OCI-M2 (cell line): ENCODE data around the gene ZFPL1.

Experiments
- DNase-seq: peaks from one replicate; lab custom pipeline; 2025; ENCODE audit not compliant: unreplicated experiment; lab: John Stamatoyannopoulos, UW

ZFPL1 gene

DNA sequence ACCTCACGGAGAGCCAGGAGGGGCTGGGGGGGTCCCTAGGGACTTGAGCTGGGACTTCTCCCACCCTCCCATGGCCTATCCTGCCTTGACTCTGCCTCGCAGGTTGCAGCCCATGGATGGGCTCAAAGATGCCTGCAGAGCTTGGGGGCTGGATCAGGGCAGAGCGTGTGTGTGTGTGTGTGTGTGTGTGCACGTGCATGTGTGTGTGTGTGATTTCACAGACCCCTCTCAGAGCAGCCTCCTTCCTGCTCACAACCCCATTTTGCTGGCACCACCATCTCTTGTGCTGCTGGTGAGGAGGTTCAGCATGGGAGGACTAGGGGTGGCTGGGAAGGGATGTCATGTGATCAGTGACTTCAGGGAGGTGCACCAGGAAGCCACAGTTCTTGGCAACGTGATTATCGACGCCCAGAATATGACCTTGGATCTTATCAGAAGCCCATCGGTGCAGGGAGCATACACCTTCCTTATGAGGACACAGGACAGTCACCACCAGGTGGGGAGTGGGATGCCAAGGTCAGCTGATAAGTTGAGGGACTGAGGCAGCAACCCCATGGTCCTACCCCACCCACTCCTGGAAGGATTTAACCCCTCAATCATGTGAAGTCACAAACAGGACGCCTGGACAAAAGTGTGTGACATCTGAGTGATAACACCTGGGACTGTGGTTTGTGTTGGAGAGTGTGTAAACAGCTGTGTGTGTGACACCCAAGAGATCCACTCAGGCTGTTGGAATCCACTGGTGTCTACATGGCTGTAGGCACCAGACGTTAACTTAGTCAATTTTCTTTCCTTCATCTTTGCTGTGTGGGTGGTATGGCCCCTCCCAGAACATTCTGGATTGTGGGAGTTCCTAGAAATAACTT is 23.8 kb upstream of the ZFPL1 start:
- no peak for DNase-seq

DNA sequence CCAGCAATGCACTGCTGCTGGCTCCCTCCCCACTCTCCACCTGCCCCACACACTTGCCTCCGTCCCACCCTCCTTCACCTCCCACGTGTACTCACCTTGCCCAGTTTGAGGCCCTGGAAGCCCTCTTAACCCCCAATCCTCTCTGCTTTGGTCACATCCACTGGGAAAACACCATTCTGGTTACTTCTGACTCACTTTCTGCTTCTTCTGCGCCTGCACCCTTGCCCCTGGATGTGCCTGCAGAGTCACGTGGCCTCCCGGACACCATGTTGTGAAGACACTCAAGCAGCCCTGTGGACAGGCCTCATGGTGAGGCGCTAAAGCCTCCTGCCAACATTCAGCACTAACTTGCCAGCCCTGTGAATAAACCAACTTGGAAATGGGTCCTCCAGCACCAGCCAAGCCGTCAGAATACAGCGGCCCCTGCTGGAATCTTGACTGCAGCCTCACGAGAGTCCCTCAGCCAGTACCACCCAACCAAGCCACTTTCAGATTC is 23.1 kb upstream of the ZFPL1 start:
- no peak for DNase-seq

- DNase-seq: no peak
Measured at GRCh38 chr11:65063532-65063931, 20.5 kb upstream of the ZFPL1 start.

GRCh38 chr11:65064847-65065240 is 19.2 kb upstream of the ZFPL1 start:
- DNase-seq: no peak

- no peak for DNase-seq
Measured at GRCh38 chr11:65065851-65066250, 18.2 kb upstream of the ZFPL1 start.

- no peak for DNase-seq
Measured at GRCh38 chr11:65066315-65066714, 17.7 kb upstream of the ZFPL1 start.

- no peak for DNase-seq
Measured at GRCh38 chr11:65066805-65067291, 17.2 kb upstream of the ZFPL1 start.

DNA sequence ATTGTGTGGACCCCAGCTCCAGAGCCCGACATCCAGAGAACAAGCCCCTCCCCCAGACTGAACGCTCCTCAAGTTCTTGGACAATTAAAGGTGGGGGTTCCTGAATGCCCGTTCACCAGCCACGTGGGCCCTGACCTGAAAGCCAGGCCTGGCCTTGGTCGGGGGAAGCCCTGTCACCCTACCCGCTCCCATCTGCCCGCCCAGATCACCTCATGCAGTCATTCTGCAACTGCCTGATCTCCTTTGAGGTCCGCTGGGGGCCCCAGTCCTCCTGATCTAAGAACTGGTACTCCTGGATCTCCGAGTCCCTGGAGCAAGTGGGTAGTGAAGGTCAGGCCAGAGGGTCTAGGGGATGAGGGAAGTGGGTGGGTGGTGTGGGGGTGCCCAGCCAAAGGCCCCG is 16.6 kb upstream of the ZFPL1 start:
- no peak for DNase-seq

GRCh38 chr11:65069217-65069616 is 14.8 kb upstream of the ZFPL1 start:
- no peak for DNase-seq

DNA sequence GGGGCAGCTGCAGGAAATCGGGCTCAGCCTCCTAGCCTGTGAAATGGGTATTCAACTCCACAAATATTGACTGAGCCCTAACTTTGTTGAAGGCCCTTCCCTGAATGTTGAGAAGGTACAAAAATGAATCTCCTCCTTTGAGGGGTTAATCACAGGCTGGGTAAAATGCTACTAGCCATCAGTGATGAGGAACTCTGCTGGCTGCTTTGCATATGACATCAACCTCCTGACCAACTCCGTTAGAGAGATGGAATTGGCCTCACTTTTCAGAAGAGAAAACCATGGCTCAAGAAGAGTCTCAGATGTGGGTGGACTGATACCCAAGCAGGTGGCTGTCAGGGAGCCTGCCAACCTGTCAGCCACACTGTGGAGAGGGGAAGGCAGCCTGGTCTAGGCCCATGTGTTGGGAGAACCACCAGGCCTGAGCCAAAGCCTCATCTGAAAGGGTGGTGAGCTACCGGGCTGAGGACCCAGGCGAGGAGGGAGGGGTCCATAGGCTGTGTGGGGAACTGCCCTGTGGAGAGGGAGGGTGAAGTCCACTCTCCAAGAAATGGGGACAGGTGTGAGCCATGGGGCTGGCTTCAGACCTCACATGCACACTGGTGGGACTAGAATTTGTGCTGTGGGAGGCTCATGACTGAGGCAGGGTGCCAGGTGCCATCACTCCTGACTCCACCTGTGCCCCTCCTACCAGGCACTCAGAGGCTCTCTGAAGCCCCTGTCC is 12.0 kb upstream of the ZFPL1 start:
- DNase-seq: no peak

DNA sequence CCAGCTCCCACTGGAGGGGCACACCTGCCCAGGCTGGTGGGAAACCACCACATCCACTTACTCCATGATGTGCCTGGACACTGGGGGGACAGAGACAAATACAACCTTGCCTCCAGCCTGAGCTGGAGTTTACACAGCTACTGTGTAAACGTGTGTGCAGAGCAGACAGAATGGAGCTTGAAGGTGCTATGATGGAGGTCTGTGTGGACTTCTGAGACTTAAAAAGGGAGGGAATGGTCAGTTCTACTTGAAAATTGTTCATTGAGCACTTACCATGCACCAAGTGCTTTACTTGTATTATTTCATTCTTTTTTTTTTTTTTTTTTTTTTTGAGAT is 11.4 kb upstream of the ZFPL1 start:
- DNase-seq: no peak

DNA sequence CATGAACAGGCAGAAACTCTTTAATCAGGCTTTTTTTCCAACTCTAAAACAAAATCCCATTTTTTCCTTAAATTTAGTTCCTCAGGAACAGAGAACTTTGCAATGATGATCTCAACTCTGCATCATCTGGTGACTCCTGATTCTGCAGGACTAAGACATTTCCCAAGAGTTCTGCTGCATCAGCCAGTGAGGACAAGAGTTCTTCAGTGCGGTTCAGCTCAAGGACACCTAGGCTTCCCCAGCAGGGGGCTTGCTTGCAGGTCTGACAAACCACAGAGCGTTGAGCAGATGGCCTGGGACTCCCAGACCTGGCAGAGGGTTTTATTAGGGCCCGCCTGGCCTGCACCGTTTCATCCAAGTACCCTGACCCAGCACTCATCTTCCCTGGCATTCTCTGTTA is 6.6 kb upstream of the ZFPL1 start:
- DNase-seq: no peak

GRCh38 chr11:65078151-65078550 is 5.9 kb upstream of the ZFPL1 start:
- DNase-seq: no peak

- no peak for DNase-seq
Measured at GRCh38 chr11:65078786-65079342, 5.2 kb upstream of the ZFPL1 start.

- no peak for DNase-seq
Measured at GRCh38 chr11:65083134-65083833, 738 bp upstream of the ZFPL1 start.

GRCh38 chr11:65084598-65085375 is 765 bp downstream of the ZFPL1 start:
- no peak for DNase-seq

DNA sequence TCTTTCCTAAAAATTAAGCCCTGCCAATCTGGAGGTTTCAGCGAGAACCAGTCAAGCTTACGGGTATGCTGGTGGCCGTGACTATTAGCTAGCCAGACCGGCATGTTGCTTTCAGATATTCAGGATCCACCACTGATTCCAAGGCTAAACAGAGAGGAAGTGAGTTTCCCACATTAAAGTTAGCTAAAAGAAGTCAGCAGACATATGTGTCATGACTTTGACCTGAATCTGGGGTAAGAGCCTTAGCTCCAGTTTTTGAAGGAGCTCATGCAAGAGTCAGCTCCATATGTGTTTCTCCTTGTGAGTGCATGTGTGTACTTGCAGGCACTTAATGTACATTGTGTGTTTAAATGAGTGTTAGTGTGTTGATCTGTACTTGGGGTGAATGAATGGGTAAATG is 1.4 kb downstream of the ZFPL1 start:
- no peak for DNase-seq

GRCh38 chr11:65086809-65087208 is 2.8 kb downstream of the ZFPL1 start:
- no peak for DNase-seq

DNA sequence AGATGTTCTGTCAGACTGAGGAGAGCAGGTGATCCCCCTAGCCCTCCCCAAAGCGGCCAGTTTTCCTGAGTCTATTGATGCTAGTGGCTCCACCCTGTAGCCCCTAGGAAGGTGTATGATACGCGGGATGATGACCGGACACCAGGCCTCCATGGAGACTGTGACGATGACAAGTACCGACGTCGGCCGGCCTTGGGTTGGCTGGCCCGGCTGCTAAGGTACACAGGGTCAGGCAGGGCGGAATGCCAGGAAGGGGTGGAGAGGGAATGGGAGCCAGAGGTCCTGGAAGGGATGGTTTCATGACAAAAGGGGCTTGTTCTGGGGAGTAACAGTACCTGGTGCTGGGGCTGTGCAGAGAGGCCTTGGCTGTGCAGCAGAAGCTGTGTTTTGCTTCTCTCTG is 3.2 kb downstream of the ZFPL1 start:
- DNase-seq: no peak

DNA sequence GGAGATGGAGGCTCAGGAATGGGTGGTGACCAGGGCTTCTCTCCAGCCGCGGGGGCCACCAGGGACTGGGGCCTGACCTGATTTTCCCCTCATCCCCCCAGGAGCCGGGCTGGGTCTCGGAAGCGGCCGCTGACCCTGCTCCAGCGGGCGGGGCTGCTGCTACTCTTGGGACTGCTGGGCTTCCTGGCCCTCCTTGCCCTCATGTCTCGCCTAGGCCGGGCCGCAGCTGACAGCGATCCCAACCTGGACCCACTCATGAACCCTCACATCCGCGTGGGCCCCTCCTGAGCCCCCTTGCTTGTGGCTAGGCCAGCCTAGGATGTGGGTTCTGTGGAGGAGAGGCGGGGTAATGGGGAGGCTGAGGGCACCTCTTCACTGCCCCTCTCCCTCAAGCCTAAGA is 3.8 kb downstream of the ZFPL1 start:
- DNase-seq: no peak

- DNase-seq: no peak
Measured at GRCh38 chr11:65089621-65090020, 5.6 kb downstream of the ZFPL1 start.
